ENCODE results near the gene ACTR1A. TPM values are rescaled to one million over a fixed set of nuclear protein-coding genes. Genes with fewer than 3 reads are reported as not detected.

ACTR1A gene
- total RNA-seq, 1 donor from 2014 or later, result 151 TPM

GRCh38 chr10:102511583-102512274, 9.2 kb upstream of the ACTR1A start:
- no peak for DNase-seq (ENCODE audit: low read depth)
- Histone ChIP-seq H3K4me3 (ENCODE audit: low read depth, low read length) (no peak overlapping the region), H3K36me3 (ENCODE audit: control insufficient read depth, insufficient read depth, low read length) (peaks cover 2% of the 10 kb centered on the region), H3K27me3 (ENCODE audit: control insufficient read depth, insufficient read depth, low read length) (no peaks in the 10 kb centered on the region)
- TF ChIP-seq CTCF (IDR thresholded peaks at IDR 0.05; ENCODE audit: insufficient read depth, low read length, poor library complexity, severe bottlenecking), result no peak

- Histone ChIP-seq H3K27me3 (ENCODE audit: control insufficient read depth, insufficient read depth, low read length) (no peaks in the 10 kb centered on the region), H3K4me3 (ENCODE audit: low read depth, low read length) (no peak overlapping the region), H3K36me3 (ENCODE audit: control insufficient read depth, insufficient read depth, low read length) (no peaks in the 10 kb centered on the region)
- TF ChIP-seq CTCF (IDR thresholded peaks at IDR 0.05; ENCODE audit: insufficient read depth, low read length, poor library complexity, severe bottlenecking), result no peak
- no peak for DNase-seq (ENCODE audit: low read depth)
Observed at GRCh38 chr10:102509387-102509786, 6.9 kb upstream of the ACTR1A start.

- Histone ChIP-seq H3K36me3 (ENCODE audit: control insufficient read depth, insufficient read depth, low read length) (no peaks in the 10 kb centered on the region), H3K27me3 (ENCODE audit: control insufficient read depth, insufficient read depth, low read length) (no peaks in the 10 kb centered on the region), H3K4me3 (ENCODE audit: low read depth, low read length) (no peak overlapping the region)
- no peak for TF ChIP-seq CTCF (IDR thresholded peaks at IDR 0.05; ENCODE audit: insufficient read depth, low read length, poor library complexity, severe bottlenecking)
- no peak for DNase-seq (ENCODE audit: low read depth)
Observed at GRCh38 chr10:102508506-102508905, 6.0 kb upstream of the ACTR1A start.

- no peak for DNase-seq (ENCODE audit: low read depth)
- Histone ChIP-seq H3K27me3 (ENCODE audit: control insufficient read depth, insufficient read depth, low read length) (no peaks in the 10 kb centered on the region), H3K36me3 (ENCODE audit: control insufficient read depth, insufficient read depth, low read length) (no peaks in the 10 kb centered on the region), H3K4me3 (ENCODE audit: low read depth, low read length) (no peak overlapping the region)
- TF ChIP-seq CTCF (IDR thresholded peaks at IDR 0.05; ENCODE audit: insufficient read depth, low read length, poor library complexity, severe bottlenecking), result no peak
Observed at GRCh38 chr10:102507521-102507920, 5.0 kb upstream of the ACTR1A start.

- no peak for DNase-seq (ENCODE audit: low read depth)
- TF ChIP-seq CTCF (IDR thresholded peaks at IDR 0.05; ENCODE audit: insufficient read depth, low read length, poor library complexity, severe bottlenecking), result no peak
- Histone ChIP-seq H3K4me3 (ENCODE audit: low read depth, low read length) (no peak overlapping the region), H3K36me3 (ENCODE audit: control insufficient read depth, insufficient read depth, low read length) (no peaks in the 10 kb centered on the region), H3K27me3 (ENCODE audit: control insufficient read depth, insufficient read depth, low read length) (no peaks in the 10 kb centered on the region)
Observed at GRCh38 chr10:102505462-102506115, 3.1 kb upstream of the ACTR1A start.

GRCh38 chr10:102504976-102505300, 2.4 kb upstream of the ACTR1A start:
- DNase-seq (ENCODE audit: low read depth), result no peak
- H3K36me3 ChIP-seq (ENCODE audit: control insufficient read depth, insufficient read depth, low read length), result no peaks in the 10 kb centered on the region
- peak overlapping the region; percentile 77 for H3K4me3 ChIP-seq (ENCODE audit: low read depth, low read length)
- TF ChIP-seq CTCF (IDR thresholded peaks at IDR 0.05; ENCODE audit: insufficient read depth, low read length, poor library complexity, severe bottlenecking), result no peak
- H3K27me3 ChIP-seq (ENCODE audit: control insufficient read depth, insufficient read depth, low read length), result no peaks in the 10 kb centered on the region

All from kidney epithelial cell (primary cell).